ENCODE results near the gene TRPV5. TPM values are rescaled to one million over a fixed set of nuclear protein-coding genes. Genes with fewer than 3 reads are reported as not detected.

TRPV5 gene
- total RNA-seq, 2 experiments from 2014 or later, result 0.06 TPM; not detected in 1

GRCh38 chr7:142872106-142872675 lies 61.4 kb downstream of the TRPV5 start:
- no peaks in the 10 kb centered on the region for H3K4me1 ChIP-seq (ENCODE audit: insufficient read depth, low read length, poor library complexity, severe bottlenecking)
- intact Hi-C loops (cut with micrococcal nuclease; ENCODE audit: unreplicated experiment), result no loop called here

GRCh38 chr7:142871260-142872105 lies 62.1 kb downstream of the TRPV5 start:
- Histone ChIP-seq H3K4me3 (ENCODE audit: low read depth, low read length, poor library complexity, severe bottlenecking) (no peak overlapping the region), H3K4me1 (ENCODE audit: insufficient read depth, low read length, poor library complexity, severe bottlenecking) (no peaks in the 10 kb centered on the region), H2AFZ (ENCODE audit: low read length) (no peak overlapping the region), H4K20me1 (ENCODE audit: insufficient read depth, low read length) (no peaks in the 10 kb centered on the region), H3K4me2 (ENCODE audit: low read length) (no peak overlapping the region), H3K27ac (ENCODE audit: low read depth, low read length, poor library complexity, severe bottlenecking) (no peak overlapping the region), H3K9me2 (ENCODE audit: insufficient read depth, low read length) (no peaks in the 10 kb centered on the region), H3K9me3 (ENCODE audit: low read length) (no peaks in the 10 kb centered on the region), H3K36me3 (ENCODE audit: insufficient read depth, low read length) (no peaks in the 10 kb centered on the region), H3K79me2 (ENCODE audit: insufficient read depth, low read depth, low read length) (no peaks in the 10 kb centered on the region)
- no peak for TF ChIP-seq CTCF (conservative IDR thresholded peaks at IDR 0.05; ENCODE audit: low read length)
- intact Hi-C loops (cut with micrococcal nuclease; ENCODE audit: unreplicated experiment), result no loop called here
- ChIA-PET POLR2A (no interaction called here), CTCF (ENCODE audit: unreplicated experiment) (no interaction called here)
- DNase-seq (ENCODE audit: low spot score), result no peak
- no TSS peak for BruUV-seq (replicated peaks)

More at GRCh38 chr7:142872106-142872675, 61.4 kb downstream of the TRPV5 start:
- no peak for DNase-seq (ENCODE audit: low spot score)
- no peak overlapping the region for H3K27ac ChIP-seq (ENCODE audit: low read depth, low read length, poor library complexity, severe bottlenecking)
- no peak overlapping the region for H3K4me2 ChIP-seq (ENCODE audit: low read length)
- no peaks in the 10 kb centered on the region for H3K9me3 ChIP-seq (ENCODE audit: low read length)
- H4K20me1 ChIP-seq (ENCODE audit: insufficient read depth, low read length), result no peaks in the 10 kb centered on the region
- TF ChIP-seq CTCF (conservative IDR thresholded peaks at IDR 0.05; ENCODE audit: low read length) (no peak), EZH2phosphoT487 (IDR thresholded peaks at IDR 0.05; ENCODE audit: borderline replicate concordance, low read depth, low read length) (no peak)
- no peaks in the 10 kb centered on the region for H3K9me2 ChIP-seq (ENCODE audit: insufficient read depth, low read length)
- no peaks in the 10 kb centered on the region for H3K36me3 ChIP-seq (ENCODE audit: insufficient read depth, low read length)
- CTCF ChIA-PET (ENCODE audit: unreplicated experiment), result no interaction called here
- H2AFZ ChIP-seq (ENCODE audit: low read length), result no peak overlapping the region
- no TSS peak for BruUV-seq (replicated peaks)
- H3K79me2 ChIP-seq (ENCODE audit: insufficient read depth, low read depth, low read length), result no peaks in the 10 kb centered on the region
- H3K4me3 ChIP-seq (ENCODE audit: low read depth, low read length, poor library complexity, severe bottlenecking), result no peak overlapping the region
- POLR2A ChIA-PET, result interaction anchor here (0.7 kb wide), 1 partner anchor 16 kb away, joined by 4 read pairs; no protein-coding TSS in a partner anchor

Data from OCI-LY7 (cell line).